HG02981 (cell line): ENCODE results near the gene SMPD2.

Source experiments
- ATAC-seq: cut with Tn5 transposase; IDR thresholded peaks from one replicate; pipeline ENCODE4 v1.9.1; 2021; ENCODE audit warnings: mild to moderate bottlenecking, moderate library complexity; ENCODE audit not compliant: unreplicated experiment

SMPD2 gene, protein sequence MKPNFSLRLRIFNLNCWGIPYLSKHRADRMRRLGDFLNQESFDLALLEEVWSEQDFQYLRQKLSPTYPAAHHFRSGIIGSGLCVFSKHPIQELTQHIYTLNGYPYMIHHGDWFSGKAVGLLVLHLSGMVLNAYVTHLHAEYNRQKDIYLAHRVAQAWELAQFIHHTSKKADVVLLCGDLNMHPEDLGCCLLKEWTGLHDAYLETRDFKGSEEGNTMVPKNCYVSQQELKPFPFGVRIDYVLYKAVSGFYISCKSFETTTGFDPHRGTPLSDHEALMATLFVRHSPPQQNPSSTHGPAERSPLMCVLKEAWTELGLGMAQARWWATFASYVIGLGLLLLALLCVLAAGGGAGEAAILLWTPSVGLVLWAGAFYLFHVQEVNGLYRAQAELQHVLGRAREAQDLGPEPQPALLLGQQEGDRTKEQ

DNA sequence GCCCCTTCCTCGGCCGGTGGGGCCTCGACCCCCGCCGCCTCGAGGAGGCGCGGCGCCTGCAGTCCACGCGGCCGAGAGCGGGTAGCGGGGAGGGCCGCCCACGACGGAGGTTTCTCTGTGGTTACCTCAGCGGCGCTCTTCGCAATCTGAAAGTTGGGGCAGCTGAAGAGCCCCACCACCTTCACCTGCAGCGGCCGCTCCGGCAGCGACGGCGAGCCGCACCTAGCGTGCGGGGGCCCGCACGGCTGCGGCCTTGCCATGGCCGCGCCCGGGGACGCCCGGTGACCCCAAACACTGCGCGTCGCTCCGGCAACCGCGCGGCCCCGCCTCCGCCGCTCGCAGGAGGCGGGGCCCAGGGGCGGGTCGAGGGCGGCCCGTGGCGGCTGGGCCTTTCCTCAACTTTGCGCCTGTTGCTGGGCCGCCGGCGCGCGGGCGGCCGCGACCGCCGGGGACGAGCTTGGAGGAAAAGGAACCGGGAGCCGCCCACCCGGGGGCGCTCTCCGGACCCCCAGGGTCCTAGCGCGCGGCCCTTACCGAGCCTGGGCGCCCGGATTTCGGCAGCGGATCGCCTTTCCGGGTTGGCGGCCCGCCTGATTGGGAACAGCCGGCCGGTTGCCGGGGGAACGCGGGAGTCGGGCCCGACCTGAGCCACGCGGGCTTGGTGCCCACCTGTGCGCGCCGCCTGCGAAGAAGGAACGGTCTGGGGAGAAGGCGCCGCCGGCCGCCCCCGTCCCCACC is at the start of gene SMPD2, which contains the start of gene PPIL6:
Gene SMPD2, plus strand, starts transcription at position 394 of the 738 bp plus-strand sequence. CDS start 398 bp downstream, outside the sequence.
Gene PPIL6, minus strand, starts transcription at position 298 of the 738 bp plus-strand sequence. Its CDS starts 38 bp downstream, at position 260.
- ATAC-seq: peak; percentile 86

DNA sequence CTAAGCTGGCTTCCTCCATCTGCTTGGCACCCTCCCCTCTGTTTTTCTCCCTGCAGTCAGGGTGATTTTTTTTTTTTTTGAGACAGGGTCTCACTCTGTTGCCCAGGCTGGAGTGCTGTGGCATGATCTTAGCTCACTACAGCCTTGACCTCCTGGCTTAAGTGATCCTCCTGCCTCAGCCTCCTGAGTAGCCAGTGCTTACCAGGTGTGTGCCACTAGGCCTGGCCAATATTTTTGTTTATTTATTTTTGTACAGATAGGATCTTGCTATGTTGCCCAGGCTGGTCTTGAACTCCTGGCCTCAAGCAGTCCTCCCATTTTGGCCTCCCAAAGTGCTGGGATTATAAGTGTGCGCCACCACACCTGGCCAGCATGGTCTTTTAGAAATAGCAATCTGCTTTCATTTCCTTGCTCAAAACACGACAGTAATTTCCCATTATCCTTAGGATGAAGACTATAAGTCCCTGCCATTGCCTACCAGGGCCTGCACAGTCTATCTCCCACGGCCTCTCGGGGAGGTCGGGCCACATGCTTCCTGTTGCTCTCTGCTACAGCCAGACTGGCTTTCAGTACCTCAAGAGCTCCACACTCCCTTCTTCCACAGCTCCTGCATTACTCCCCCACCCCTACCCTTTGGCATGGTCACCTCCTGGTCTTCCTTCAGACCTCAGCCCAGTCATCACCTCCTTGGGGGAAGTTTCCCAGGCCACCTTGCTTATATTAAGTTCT is 47.2 kb upstream of the SMPD2 start:
- no peak for ATAC-seq

DNA sequence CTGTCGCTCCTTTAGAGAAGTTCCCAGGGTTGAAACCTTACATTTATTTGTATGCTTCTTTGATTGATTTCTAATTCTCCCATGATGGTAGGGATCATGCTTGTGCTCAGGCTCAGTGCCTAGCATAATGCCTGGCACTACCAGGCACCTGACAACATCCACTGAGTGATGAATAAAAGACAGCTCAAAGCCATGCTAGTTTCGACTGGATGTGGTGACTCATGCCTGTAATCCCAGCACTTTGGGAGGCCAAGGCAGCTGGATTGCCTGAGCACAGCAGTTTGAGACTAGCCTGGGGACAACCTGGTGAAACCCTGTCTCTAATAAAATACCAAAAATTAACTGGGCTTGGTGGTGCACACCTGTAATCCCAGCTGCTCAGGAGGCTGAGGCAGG is 46.6 kb upstream of the SMPD2 start:
- no peak for ATAC-seq

DNA sequence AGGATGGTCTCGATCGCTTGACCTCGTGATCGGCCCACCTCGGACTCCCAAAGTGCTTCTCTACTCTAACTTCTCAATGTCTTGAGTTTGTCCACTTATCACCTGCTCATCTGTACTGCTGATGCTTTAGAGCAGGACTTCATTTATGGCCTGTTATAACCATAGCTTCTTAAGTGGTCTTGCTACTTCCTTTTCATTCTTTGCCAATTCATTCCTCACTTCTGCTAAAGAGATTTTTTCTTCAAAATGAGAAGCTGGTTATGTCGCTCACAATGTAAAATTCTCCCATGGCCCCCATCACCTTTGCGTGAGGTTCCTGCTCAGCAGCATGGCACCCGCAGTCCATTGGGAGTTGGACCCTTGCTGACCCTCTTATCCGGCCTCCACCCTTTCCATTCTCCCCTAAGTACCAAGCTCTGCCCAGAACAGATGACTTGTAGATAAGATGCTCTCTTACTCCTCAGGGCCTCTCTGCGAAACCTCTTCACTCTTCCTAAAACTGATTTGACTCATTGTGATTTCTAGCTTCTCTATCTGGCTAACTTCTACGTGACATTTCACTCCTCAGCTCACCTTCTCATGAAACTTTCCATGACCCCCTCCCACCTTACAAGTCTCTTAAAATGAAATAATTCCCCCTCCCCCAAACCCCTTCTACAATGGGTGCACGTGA is 44.3 kb upstream of the SMPD2 start:
- ATAC-seq: no peak

DNA sequence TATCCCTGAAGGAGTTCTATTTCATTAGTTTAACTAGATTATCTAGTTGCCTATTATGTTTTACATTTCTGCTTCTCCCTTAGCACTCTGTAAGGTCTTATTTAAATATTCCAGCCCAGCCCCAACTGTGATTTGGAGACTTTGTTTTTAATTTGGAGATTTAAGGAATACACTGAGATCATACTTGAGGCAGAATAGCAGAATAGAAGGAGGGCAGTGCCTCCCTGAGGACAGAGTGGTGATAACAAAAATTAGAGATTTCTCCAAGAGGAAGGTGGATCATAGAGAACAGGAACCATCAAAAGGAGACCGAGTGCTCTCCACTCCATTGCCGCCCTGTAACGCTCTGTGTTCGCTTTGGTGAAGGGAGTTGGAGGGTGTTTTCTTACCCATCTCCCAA is 43.5 kb upstream of the SMPD2 start:
- ATAC-seq: no peak

DNA sequence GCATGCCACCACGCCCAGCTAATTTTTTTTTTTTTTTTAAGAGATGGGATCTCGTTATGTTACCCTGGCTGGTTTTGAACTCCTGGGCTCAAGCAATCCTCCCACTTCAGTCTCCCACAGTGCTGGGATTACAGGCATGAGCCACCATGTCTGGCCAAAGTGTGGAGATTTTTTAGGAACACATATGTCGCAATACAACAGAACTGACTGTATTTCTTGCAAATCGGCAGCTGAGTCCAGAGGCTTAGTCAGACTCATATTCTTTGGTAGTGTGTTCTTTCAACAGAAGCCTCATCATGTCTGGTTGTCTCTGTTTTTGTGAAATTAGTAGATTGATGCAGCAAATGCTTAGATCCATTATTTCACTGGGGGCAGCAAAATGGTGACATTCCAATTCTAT is 34.3 kb upstream of the SMPD2 start:
- no peak for ATAC-seq

DNA sequence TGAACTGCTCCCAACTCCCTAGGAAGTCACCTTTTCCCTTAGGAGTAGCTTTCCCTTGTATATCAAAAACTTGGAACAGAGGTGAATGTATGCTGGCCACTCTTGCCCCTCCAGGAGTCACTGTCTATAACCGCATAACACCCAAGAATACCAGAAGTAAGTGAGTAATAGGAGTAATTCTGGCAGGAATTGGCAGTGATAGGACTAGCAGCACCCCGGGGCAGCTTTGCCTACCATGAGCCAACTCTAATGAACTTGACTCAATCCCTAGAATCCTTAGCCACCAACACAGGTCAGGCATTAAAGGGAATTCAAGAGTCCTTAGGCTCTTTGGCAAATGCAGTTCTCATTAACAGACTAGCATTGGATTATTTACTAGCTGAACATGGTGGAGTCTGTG is 29.5 kb upstream of the SMPD2 start:
- no peak for ATAC-seq

DNA sequence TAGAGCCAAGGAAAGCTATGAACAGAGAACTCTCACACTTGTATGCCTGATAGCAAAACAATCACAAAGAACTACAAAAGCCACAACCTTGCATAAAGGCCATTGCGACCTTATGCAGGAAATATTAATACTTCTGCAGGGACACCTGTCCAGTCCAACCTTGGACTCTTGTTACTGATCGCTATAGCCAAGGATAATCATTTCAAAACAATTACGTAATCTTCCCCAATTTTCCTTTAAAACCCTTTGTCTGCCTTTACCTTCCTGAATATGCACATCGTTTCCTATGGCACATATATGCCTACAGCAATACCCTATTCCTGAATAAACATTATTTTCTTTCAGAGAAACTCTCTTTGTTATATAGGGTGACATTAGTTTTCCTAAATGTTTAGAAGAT is 22.9 kb upstream of the SMPD2 start:
- ATAC-seq: no peak

DNA sequence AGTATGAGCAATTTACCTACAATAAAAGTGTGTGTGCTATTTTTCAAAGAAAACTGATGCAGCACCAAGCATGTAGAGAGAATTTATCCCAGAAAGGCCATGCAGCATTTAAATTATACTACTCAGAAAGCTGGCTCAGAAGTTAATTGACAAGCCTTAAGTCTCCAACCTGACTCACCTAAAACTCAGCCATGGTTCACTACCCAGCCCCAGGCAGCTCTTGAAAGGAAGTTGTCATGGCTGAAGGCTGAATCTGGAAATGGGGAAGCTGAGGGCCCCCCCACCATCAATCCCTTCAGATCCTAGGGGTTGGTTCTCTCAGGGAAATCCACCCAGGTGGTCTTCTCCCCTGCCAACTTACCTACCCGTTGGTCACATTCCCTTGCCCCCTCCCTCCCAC is 19.8 kb upstream of the SMPD2 start:
- no peak for ATAC-seq

DNA sequence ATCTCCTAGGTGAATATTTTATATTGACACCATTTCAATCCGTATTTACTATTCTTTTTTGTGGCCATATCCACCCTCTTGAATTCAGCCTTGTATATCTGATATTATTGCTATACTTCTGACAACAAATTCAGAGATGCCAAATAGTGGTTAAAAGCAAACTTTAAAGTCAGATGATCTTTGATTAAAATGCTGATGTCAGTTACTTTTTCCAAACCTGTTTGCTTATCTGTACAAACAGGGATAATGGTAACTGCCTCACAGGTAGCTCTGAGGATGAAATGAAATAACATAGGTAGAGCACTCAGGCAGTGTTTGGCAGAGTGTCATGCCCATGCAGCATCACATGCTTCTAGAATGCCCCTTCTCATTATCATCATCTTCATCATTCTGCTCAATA is 19.3 kb upstream of the SMPD2 start:
- no peak for ATAC-seq

DNA sequence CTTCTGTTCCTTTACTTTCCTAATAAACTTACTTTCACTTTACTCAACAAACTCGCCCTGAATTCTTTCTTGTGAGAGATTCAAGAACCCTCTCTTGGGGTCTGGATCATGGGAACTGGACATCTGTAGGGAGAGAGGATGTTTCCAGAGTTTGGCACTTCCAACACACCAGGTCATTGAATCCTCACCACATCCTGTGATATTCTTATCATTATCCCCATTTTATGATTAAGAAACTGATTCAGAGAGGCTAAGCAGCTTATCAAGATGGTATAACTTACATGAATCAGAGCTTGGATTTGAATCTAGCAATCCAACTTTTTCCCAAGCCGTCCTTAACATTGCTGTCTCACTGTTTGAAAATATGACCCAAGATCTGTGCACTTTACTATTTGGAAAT is 15.6 kb upstream of the SMPD2 start:
- no peak for ATAC-seq

DNA sequence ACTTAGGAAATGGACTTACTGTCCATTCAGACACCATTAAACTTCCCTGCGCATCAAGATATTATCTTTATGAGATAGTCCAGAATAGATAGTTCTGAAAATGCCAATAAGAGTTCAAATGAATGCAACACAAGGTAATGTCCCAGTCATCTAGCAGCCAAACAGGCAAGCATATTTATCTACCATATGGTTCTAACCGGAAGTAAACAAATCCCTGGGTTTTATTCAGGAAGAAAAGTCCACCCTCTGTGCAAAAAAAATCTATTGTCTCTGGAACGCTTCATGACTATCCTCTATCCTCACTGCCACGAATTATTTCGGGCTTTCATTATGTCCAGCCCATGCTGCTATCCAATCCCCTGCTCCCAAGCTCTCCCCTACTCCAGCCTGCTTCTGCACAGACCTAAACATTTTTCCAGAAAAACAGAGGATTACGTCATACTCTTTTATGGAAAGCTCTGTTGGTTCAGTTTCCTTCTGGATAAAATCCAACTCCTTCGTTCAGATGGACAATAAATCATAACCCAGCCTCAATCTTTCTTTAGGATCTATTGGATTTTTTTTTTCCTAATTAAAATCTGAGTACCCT is 11.5 kb upstream of the SMPD2 start:
- ATAC-seq: no peak

DNA sequence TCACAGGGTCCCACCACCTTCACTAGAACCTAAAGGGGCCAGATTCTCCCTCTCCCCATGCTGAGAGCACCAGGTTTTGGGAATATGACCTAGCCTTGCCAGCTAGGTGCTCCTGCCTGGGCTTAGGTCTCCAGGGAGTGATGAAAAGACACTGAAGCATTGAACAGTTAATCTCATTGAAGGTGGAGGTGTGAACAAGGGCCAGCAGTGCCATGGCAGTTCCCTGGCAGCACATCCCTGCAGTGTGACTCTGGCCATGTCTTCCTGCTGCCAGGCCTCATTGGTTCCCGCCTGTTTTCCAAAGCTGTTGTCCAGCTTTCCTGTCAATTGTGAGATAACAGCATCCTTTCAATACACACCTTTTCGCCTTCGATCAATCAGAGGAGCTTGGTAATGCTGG is 11.0 kb upstream of the SMPD2 start:
- ATAC-seq: no peak

DNA sequence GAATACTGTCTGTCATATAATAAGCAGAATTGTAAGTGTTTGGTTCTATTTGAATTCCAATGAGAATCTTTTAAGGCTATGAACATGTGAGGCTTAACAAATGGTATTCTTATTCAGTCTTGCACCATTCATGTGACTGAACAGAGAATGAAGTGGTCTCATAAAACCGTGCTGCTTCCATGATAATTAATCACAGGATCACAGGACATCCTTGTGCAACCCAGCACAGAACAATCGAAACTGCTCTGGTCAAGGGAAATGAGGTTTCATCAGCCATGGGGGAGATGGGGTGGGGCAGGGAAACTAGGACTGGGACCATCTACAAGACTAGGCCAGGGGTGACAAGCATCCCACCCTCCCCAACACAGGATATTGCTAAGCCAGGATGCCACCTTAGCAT is 6.1 kb upstream of the SMPD2 start:
- no peak for ATAC-seq

DNA sequence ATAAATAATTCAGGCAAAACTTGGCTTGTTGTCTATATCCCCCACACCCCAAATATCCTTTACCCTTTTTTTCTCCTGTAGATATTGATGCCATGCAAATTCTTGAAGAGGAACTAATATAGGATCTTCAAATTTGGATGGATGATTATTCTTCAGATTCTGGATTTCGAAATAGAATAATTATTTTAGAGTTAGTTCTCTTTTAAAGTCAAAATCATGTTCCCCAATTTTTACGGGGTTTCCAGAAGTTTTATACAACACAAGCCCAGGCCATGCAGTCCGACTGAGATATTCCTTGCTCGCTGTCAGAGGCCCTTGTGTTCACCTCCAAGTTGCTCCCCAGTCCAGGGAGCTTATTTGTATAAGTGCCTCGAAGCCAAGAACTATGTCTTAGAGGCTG is 4.5 kb upstream of the SMPD2 start:
- ATAC-seq: no peak

DNA sequence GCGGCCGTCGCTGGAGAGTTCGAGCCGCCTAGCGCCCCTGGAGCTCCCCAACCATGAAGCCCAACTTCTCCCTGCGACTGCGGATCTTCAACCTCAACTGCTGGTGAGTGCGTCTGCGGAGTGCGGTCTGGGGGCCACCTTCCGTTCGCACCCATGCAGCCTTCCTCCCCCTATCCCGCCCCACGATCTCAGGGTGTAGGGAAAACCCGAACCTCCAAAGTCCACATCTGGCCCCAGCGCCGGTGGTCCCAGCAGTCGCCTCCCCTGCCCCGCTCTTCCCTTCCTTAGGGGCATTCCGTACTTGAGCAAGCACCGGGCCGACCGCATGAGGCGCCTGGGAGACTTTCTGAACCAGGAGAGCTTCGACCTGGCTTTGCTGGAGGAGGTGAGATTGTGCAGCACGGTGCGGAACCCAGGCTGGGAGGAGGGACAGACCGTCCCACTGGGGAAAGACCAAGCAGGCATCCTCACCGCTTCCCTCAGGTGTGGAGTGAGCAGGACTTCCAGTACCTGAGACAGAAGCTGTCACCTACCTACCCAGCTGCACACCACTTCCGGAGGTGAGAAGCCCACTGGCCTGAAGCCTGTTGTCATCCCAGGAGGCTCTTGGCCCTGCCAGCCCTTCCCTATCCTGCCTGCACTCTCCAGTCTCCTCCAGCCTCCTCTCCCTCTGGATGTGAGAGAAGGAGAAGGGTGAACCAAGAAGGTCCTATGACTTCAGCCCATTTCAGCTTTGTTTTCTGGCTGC is 719 bp downstream of the SMPD2 start:
- ATAC-seq: peak; percentile 7

DNA sequence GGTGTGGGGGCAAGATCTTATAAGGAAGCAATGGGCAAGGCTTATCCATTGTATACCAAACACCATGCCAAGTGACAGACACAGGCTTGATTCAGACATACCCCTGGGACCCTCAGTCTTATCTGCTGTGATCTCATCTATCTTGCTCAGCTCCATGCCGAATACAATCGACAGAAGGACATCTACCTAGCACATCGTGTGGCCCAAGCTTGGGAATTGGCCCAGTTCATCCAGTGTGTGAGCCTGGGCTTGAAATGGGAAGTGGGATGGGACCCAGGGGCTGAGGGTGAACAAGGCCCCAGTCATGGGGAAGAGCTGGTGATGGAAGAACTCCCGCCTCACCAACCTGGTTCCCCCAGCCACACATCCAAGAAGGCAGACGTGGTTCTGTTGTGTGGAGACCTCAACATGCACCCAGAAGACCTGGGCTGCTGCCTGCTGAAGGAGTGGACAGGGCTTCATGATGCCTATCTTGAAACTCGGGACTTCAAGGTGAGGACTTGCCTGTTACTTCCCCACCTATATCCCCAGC is 1.9 kb downstream of the SMPD2 start:
- no peak for ATAC-seq

DNA sequence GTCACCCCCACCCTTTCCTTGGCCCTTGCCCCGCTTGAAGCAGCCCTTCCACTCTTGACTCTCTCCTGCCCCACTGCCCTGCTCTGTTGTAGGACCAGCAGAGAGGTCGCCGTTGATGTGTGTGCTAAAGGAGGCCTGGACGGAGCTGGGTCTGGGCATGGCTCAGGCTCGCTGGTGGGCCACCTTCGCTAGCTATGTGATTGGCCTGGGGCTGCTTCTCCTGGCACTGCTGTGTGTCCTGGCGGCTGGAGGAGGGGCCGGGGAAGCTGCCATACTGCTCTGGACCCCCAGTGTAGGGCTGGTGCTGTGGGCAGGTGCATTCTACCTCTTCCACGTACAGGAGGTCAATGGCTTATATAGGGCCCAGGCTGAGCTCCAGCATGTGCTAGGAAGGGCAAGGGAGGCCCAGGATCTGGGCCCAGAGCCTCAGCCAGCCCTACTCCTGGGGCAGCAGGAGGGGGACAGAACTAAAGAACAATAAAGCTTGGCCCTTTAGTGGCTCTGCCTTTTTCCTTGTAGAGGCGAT is 3.0 kb downstream of the SMPD2 start:
- ATAC-seq: no peak

DNA sequence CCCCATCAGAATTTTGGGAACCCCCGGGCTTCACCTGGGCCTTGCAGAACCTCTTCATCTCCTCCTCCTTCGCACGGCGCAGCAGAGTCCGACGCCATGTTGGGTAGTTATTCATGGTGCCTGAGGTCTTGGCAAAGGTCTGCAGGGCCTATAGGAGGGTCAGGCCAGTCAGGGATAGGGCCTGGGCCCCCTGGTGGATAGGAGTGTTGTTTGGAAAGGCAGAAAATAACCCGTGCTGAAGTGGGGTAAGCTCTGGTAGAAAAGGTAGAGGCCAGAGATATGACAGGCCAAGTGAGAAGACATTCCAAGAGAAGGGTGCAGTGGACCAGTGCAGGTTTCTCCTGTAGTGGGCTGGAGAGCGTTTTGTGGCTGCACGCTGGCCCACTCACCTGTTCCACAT is 4.9 kb downstream of the SMPD2 start:
- ATAC-seq: no peak
